Measurements from ENCODE around the gene ASAH2B. TPM values are rescaled to one million over a fixed set of nuclear protein-coding genes. Genes with fewer than 3 reads are reported as not detected.

Gene ASAH2B
- total RNA-seq, 1 donor from 2014 or later = 8.6 TPM

DNA sequence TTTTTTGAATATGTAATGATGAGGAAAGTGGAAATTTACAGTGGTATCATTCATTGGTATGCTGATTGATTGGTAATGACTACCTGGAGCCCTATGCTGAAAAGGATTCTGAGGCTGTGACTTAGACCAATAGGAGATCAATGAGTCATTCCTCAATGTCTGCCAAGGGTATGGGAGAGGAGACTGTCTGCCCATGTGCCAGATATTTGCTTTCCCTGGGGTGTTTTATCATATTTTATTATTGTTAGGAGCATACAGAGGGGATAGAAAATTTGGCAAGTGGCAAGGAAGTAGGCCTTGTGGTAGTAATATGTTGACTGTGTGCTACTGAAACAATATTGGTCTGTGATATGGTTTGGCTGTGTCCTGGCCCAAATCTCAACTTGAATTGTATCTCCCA is 54.8 kb downstream of the ASAH2B start:
- no peak for DNase-seq (ENCODE audit: low spot score in 2 of 2)
- FAIRE-seq = no peak

GRCh38 chr10:50796693-50797092 is 57.0 kb downstream of the ASAH2B start:
- FAIRE-seq (no peak), DNase-seq (ENCODE audit: low spot score in 2 of 2) (no peak)

DNA sequence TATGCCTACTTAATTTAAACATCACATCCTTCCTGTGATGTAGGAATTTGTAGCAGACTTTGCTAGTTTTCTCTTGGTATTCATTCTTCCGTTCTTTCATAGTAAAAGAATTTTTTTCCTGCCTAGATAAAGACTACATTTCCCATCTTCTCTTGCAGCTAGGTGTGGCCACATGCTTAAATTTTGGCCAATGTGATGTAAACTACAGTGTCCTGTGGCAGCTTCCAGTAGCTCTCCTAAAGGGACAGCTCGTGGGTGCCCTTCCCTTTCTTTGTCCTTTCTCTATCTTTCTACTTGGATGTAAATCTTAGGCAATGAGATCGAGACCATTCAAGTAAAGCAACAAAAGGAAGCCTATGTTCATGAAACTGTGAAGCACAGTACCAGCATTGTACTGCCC is 58.6 kb downstream of the ASAH2B start:
- DNase-seq (ENCODE audit: low spot score in 2 of 2) = no peak
- FAIRE-seq = no peak

- no peak for DNase-seq (ENCODE audit: low spot score in 2 of 2)
- no peak for FAIRE-seq
Observed at GRCh38 chr10:50799595-50799994, 59.9 kb downstream of the ASAH2B start.

- DNase-seq (ENCODE audit: low spot score in 2 of 2) (no peak), FAIRE-seq (no peak)
Observed at GRCh38 chr10:50805981-50806622, 66.4 kb downstream of the ASAH2B start.

DNA sequence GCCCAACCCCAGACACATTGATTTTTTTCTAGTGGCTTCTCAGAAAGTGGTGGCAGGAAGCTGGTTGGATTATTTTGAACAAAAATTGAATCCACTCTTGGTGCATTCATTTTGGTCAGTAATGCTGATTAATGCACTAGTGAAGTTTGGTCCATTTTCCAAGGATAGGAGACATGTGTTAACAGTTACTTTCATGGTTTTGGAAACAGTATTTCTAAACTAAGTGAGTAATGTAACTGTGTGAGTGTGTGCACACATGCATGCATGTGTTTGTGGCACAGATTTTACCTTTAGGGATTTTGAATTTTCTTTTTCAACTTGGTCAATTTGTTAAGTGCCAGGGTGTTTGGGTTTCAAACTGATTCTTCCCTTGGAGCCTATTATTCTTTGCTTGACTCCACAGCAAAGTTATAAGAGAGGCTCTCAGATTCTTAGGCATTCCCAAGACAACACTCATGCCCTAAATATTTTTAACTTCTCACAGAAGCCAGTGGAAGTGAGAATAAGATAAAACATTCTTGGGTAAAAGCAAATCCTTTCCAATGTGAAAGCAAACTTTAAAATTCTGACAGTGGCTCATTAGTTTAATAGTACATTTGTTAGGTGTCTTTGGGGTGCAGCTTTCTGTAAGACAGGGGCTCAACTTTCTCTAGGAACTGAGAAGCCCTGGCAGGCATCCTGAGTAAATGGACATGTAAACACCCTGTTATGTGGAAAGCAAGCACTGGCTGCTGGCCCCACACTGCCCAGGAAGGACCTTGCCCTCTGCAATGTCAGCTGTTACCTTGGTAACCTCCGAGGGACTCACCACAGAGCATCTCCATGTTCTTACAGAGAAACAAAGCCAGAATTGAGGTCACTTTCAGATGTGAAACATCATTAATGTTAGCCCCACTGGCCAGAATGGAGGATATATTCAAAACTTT is 68.4 kb downstream of the ASAH2B start:
- FAIRE-seq (no peak), DNase-seq (ENCODE audit: low spot score in 2 of 2) (no peak)

Other genes starting within 250 kb of the ASAH2B start
- gene SGMS1, start 116.0 kb upstream of the ASAH2B start, total RNA-seq = 35.1 TPM
- not detected for gene A1CF, start 145.7 kb downstream of the ASAH2B start, total RNA-seq